Measurements from ENCODE around the gene SAXO1.

GRCh38 chr9:18996211-18996610 lies 36.8 kb downstream of the SAXO1 start:
- TF ChIP-seq, protein P1, sequence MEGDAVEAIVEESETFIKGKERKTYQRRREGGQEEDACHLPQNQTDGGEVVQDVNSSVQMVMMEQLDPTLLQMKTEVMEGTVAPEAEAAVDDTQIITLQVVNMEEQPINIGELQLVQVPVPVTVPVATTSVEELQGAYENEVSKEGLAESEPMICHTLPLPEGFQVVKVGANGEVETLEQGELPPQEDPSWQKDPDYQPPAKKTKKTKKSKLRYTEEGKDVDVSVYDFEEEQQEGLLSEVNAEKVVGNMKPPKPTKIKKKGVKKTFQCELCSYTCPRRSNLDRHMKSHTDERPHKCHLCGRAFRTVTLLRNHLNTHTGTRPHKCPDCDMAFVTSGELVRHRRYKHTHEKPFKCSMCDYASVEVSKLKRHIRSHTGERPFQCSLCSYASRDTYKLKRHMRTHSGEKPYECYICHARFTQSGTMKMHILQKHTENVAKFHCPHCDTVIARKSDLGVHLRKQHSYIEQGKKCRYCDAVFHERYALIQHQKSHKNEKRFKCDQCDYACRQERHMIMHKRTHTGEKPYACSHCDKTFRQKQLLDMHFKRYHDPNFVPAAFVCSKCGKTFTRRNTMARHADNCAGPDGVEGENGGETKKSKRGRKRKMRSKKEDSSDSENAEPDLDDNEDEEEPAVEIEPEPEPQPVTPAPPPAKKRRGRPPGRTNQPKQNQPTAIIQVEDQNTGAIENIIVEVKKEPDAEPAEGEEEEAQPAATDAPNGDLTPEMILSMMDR (IDR thresholded peaks at IDR 0.05 in 8 of 11, conservative IDR thresholded peaks at IDR 0.05 in 3 of 11), result no peak
- no peak for TF ChIP-seq POLR2A (IDR thresholded peaks at IDR 0.05)
- TF ChIP-seq POLR2AphosphoS5 (IDR thresholded peaks at IDR 0.05), result no peak
